Hepatocyte (in vitro differentiated cells): ENCODE data around the gene KIAA1217.

Experiments used
- EZH2 ChIP-seq: fragments of 200-600 bp; sonication (generic); IDR thresholded peaks from 2 replicates; pipeline ENCODE4 v1.6.1; 2016; ENCODE audit warnings: antibody characterized with exemption, mild to moderate bottlenecking, borderline replicate concordance
- EZH2phosphoT487 ChIP-seq: fragments of 200-600 bp; sonication (generic); IDR thresholded peaks from one replicate; pipeline ENCODE4 v1.6.1; 2018; ENCODE audit warnings: antibody characterized with exemption, mild to moderate bottlenecking, low read depth, moderate library complexity; ENCODE audit not compliant: unreplicated experiment, severe bottlenecking
- TF ChIP-seq, protein P1 (sequence below): fragments of 200-600 bp; sonication (generic); IDR thresholded peaks from 2 replicates; pipeline ENCODE4 v1.5.1; 2016; ENCODE audit warnings: antibody characterized with exemption, mild to moderate bottlenecking; ENCODE audit not compliant: poor library complexity

DNA sequence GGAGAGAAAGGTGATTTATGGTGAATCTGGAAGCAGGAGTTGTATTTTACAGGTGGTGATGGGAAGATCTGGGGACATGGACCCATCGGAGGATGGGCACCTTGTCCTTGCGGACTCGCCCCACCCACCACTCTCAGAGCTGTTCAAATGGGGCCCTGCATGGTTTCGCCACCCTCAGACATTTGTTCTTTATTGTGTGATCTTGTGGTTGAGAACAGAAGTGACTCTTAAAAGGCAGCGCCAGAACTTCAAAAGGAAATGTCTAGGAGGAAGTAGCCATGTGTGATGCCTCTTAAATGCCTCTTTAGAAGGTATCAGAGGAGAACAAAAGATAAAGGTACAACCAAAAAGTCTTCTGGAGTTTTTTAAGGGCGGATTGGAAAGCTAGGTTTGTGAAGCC is 205.7 kb downstream of the KIAA1217 start:
- TF ChIP-seq, protein P1, sequence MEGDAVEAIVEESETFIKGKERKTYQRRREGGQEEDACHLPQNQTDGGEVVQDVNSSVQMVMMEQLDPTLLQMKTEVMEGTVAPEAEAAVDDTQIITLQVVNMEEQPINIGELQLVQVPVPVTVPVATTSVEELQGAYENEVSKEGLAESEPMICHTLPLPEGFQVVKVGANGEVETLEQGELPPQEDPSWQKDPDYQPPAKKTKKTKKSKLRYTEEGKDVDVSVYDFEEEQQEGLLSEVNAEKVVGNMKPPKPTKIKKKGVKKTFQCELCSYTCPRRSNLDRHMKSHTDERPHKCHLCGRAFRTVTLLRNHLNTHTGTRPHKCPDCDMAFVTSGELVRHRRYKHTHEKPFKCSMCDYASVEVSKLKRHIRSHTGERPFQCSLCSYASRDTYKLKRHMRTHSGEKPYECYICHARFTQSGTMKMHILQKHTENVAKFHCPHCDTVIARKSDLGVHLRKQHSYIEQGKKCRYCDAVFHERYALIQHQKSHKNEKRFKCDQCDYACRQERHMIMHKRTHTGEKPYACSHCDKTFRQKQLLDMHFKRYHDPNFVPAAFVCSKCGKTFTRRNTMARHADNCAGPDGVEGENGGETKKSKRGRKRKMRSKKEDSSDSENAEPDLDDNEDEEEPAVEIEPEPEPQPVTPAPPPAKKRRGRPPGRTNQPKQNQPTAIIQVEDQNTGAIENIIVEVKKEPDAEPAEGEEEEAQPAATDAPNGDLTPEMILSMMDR: no peak
- TF ChIP-seq EZH2 (no peak), EZH2phosphoT487 (no peak)
